K562 (cell line): ENCODE results near the gene PRXL2A. TPM values are rescaled to one million over a fixed set of nuclear protein-coding genes. Genes with fewer than 3 reads are reported as not detected.

Experiments used
- BRCA1 ChIP-seq, 2 experiments: fragments of 450-650 bp in 1 of 2; sonication (generic) in 1 of 2; formaldehyde crosslinking in 1 of 2; IDR thresholded peaks; 2 replicates each; pipeline versions ENCODE4 v1.5.0 to v1.6.1; 2017 to 2020; ENCODE audit warnings: mild to moderate bottlenecking in 1 of 2, missing genetic modification reagents in 1 of 2
- CSDE1 ChIP-seq, 2 experiments: fragments of 450-650 bp; IDR thresholded peaks; 2 replicates each; pipeline ENCODE4 v1.6.1; 2016; ENCODE audit warnings: mild to moderate bottlenecking in 1 of 2
- EZH2 ChIP-seq: IDR thresholded peaks from 2 replicates; pipeline ENCODE4 v1.6.1; 2012; ENCODE audit warnings: low read depth, mild to moderate bottlenecking, inconsistent platforms, low read length, borderline replicate concordance
- HLTF ChIP-seq: fragments of 450-650 bp; IDR thresholded peaks from 2 replicates; pipeline ENCODE4 v1.6.1; 2016
- ILF3 ChIP-seq: fragments of 450-650 bp; IDR thresholded peaks from 2 replicates; pipeline ENCODE4 v1.6.1; 2018; ENCODE audit warnings: antibody characterized with exemption, mild to moderate bottlenecking, moderate library complexity, borderline replicate concordance
- KLF10 ChIP-seq: fragments of 250-450 bp; sonication (Bioruptor Pico); IDR thresholded peaks from 2 replicates; pipeline ENCODE4 v1.6.1; 2021; ENCODE audit warnings: matching md5 sums
- LEF1 ChIP-seq: fragments of 450-650 bp; IDR thresholded peaks from 2 replicates; pipeline ENCODE4 v1.6.1; 2016; ENCODE audit warnings: mild to moderate bottlenecking
- NR4A1 ChIP-seq, 2 experiments: fragments of 250-450 bp in 1 of 2; fragments of 450-650 bp in 1 of 2; sonication (Bioruptor Pico) in 1 of 2; IDR thresholded peaks; 2 replicates each; pipeline versions ENCODE4 v1.4.0 to v1.6.1; 2016 to 2020; ENCODE audit warnings: mild to moderate bottlenecking in 2 of 2, missing compliant biosample characterization in 1 of 2, missing genetic modification characterization in 1 of 2, moderate library complexity in 1 of 2
- POLR2AphosphoS2 ChIP-seq: IDR thresholded peaks from 2 replicates; pipeline ENCODE4 v1.6.1; 2012; ENCODE audit warnings: low read length, improper control_type of control experiment
- PRDM10 ChIP-seq: fragments of 450-650 bp; IDR thresholded peaks from 2 replicates; pipeline ENCODE4 v1.6.1; 2018; ENCODE audit not compliant: partially characterized antibody
- PRPF4 ChIP-seq: fragments of 200-400 bp; formaldehyde crosslinking; IDR thresholded peaks from one replicate; pipeline ENCODE4 v1.6.1; 2017; ENCODE audit warnings: low read length, low read depth, mild to moderate bottlenecking; ENCODE audit not compliant: insufficient read depth, poor library complexity, severe bottlenecking
- RBM14 ChIP-seq: fragments of 200-400 bp; formaldehyde crosslinking; IDR thresholded peaks from 2 replicates; pipeline ENCODE4 v1.6.1; 2018; ENCODE audit warnings: low read depth, mild to moderate bottlenecking, low read length, moderate library complexity, borderline replicate concordance; ENCODE audit not compliant: insufficient read depth
- SIN3B ChIP-seq: fragments of 450-650 bp; IDR thresholded peaks from 2 replicates; pipeline ENCODE4 v1.6.1; 2017; ENCODE audit warnings: low read depth, mild to moderate bottlenecking, moderate library complexity
- SIRT6 ChIP-seq: IDR thresholded peaks from one replicate; pipeline ENCODE4 v1.6.1; 2012; ENCODE audit warnings: low read depth, mild to moderate bottlenecking, control low read depth, inconsistent platforms, low read length, moderate library complexity
- ZNF124 ChIP-seq: sonication (generic); formaldehyde crosslinking; IDR thresholded peaks from 2 replicates; pipeline ENCODE4 v1.8.1; 2022; ENCODE audit warnings: missing genetic modification reagents
- ZNF696 ChIP-seq: fragments of 250-450 bp; sonication (Bioruptor Pico); conservative IDR thresholded peaks from 2 replicates; pipeline ENCODE4 v1.4.0; 2020; ENCODE audit warnings: mild to moderate bottlenecking, moderate library complexity
- polyA plus RNA-seq, 8 experiments: library from polyadenylated mRNA; depleted of rRNA in 4 of 8; stranded (reverse) in 5 of 8; unstranded in 3 of 8; fragments of >200 nt; fragmentation: Nextera tagmentation in 2 of 8; fragmentation: Illumina TruSeq in 1 of 8; extraction: Ambion mirVana in 2 of 8; extraction: Trizol in 1 of 8; gene quantifications; 2 replicates each; pipeline versions ENCODE4 v1.2.1 to v1.2.3, GENCODE V29; 2011 to 2014; ENCODE audit warnings: inconsistent platforms in 1 of 8, missing spikeins in 1 of 8
- total RNA-seq, 7 experiments: library from RNA; depleted of rRNA in 6 of 7; stranded (reverse); fragments of >200 nt in 6 of 7; fragmentation: Illumina TruSeq in 2 of 7; extraction: Trizol in 2 of 7; gene quantifications; 2 replicates each; pipeline versions ENCODE4 v1.2.1 to v1.2.3, GENCODE V29; 2011 to 2021; ENCODE audit warnings: low replicate concordance in 1 of 7

PRXL2A gene
- total and polyA plus RNA-seq, 9 of the 15 experiments (the other 6 are each of a cell fraction or from before 2014, with no cell fraction given), result 0.14 to 1.2 (median 0.75) TPM

- TF ChIP-seq RBM14 (no peak), CSDE1 (IDR thresholded peaks at IDR 0.05) (no peak), PRPF4 (no peak), NR4A1 (CRISPR knock-in tag; IDR thresholded peaks at IDR 0.05) (no peak), NR4A1 (tag; IDR thresholded peaks at IDR 0.05) (no peak), HLTF (no peak), BRCA1 (IDR thresholded peaks at IDR 0.05) (no peak), BRCA1 (CRISPR knock-in tag; IDR thresholded peaks at IDR 0.05) (no peak), POLR2AphosphoS2 (no peak), ILF3 (no peak), KLF10 (CRISPR knock-in tag) (no peak), ZNF124 (CRISPR knock-in tag) (no peak), ZNF696 (CRISPR knock-in tag) (no peak), SIN3B (no peak), EZH2 (no peak), SIRT6 (no peak), PRDM10 (no peak), LEF1 (no peak)
These were observed 50.9 kb downstream of the PRXL2A start (continued) for GRCh38 chr10:80459047-80459865.
